Measurements from ENCODE around the gene G3BP1.
"Not testable (repeated sequence)": the region's sequence is repeated elsewhere in the genome, so short reads cannot be mapped to it uniquely, and the experiment has no call there.

G3BP1 gene

GRCh38 chr5:151799407-151799806 is 27.7 kb downstream of the G3BP1 start:
- no peak for DNase-seq

DNA sequence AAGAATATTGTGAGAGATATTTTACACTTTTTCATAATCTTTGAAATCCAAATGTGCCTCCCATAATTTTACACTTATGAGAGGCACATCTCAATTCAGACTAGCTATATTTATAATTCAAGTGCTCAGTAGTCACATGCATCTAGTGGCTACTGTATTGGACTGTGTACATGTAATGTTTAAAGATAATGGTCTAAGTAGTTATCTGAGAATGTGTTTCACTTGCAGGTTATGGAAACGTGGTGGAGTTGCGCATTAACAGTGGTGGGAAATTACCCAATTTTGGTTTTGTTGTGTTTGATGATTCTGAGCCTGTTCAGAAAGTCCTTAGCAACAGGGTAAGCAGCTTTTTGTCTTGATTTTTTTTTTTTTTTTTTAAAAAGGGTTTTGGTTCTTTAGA is 28.8 kb downstream of the G3BP1 start:
- no peak for DNase-seq

GRCh38 chr5:151805414-151806223 is 33.9 kb downstream of the G3BP1 start:
- no peak for DNase-seq

GRCh38 chr5:151808451-151809169 is 36.9 kb downstream of the G3BP1 start:
- DNase-seq = no peak

DNA sequence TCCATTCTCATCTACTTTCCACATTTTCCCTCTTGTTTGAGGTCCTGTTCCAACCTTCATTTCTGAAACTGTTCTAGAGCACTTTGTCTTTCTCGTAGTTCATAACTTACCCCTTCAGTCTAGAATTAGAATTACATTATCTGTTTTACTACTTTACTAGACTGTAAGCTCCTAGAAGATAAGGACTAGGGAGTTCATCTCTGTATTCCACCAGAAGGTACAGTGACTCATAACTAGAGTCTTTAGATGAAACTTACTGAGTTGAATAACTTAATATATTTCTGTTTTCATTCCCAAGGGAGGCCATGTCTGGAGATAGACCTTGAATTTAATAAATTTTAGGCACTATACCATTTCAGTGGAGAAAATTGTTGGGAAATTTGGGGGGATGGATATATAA is 38.7 kb downstream of the G3BP1 start:
- DNase-seq = no peak

GRCh38 chr5:151810897-151811296 is 39.1 kb downstream of the G3BP1 start:
- DNase-seq = no peak

DNA sequence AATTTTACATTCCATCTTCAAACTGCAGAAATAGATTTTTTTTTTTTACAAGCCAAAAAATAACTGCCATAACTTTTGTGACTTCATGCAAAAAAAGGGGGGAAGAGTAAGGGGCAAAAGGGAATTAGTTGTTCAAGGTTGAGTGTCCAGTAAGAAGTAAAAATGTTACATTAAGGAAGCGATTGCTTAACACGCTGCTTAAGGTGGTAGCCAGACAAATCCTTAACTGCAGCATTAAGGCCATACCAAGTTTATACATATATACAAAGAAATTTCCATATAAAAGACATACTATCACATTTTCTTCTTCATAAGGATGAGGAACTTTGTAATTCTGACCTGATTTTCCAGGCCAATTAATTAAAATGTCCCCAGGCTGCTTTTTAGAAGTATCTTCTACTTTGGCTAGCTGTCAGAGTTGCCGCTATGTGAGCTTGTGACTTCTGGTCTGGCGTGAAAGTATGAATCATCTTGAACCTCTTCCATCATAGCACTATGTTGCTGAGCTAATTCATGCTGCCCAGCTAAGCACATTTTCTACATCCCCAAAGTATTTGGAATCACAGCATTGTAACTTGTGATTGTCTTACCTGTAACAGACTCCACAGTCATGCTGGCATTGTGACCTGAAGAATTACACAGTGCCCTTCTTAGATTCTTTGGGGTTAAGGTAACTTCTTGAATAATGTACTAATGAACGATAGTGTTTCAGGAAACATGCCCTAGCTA is 40.0 kb downstream of the G3BP1 start:
- DNase-seq = no peak

- no peak for DNase-seq
Observed at GRCh38 chr5:151812757-151813309, 41.1 kb downstream of the G3BP1 start.

DNA sequence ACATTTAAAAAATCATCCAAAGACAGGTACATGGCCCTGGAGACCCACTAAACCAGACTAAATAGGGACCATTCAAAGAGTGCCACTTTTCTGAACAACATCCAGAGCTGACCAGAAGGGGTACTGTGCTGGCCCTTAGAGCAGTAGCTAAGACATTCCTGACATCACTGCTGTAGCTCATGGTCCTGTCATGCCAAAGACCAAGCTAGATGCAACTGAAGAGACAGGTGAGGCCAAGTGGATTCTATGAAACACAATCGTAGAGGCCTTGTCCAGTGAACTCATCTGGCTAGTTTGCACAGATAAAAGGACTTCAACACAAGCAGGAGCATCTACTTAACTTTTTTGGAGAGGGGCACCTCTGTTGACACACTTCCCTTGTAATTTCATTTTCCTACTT is 43.3 kb downstream of the G3BP1 start:
- DNase-seq = no peak

GRCh38 chr5:151819830-151820229 is 48.1 kb downstream of the G3BP1 start:
- no peak for DNase-seq

GRCh38 chr5:151820271-151820670 is 48.5 kb downstream of the G3BP1 start:
- DNase-seq = no peak

DNA sequence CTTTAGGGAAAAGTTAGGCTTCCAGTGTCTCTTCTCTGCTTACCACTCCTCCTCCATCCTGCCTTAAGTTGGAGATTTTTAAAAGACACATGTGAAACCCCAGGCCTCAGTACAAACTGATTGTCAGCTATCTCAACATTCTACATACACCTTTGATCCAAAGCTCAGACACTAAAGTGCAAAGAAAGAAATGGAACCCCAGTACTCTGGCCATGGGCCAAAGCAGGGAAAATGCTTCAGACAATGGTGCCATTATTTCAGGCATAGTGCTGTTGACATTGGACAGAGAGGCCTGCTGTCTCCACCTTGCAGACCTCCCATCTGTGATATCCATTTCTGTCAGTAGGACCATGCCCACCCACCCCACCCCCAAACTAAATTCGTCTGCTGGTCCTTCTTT is 49.1 kb downstream of the G3BP1 start:
- DNase-seq = no peak

DNA sequence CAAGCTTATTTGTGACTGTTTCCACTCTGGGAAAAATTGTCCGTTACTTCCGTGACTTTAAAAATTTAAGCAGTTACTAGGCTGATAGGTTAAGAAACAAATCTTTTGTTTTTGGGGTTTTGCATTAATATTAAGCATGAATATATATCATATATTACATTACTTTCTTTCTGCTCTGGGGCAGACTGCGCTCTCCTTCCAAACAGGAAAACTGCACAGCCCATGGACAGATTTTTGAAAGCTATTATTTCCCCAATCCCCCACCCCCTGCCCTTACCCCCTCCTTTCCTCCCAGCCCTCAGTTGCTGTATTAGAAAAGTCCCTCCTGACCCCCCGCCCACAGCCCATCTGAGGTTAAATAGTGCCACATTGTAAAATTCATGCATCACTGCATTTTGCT is 50.4 kb downstream of the G3BP1 start:
- DNase-seq = no peak

- DNase-seq = peak; percentile 15 to 58
Observed at GRCh38 chr5:151825445-151825844, 53.7 kb downstream of the G3BP1 start.

DNA sequence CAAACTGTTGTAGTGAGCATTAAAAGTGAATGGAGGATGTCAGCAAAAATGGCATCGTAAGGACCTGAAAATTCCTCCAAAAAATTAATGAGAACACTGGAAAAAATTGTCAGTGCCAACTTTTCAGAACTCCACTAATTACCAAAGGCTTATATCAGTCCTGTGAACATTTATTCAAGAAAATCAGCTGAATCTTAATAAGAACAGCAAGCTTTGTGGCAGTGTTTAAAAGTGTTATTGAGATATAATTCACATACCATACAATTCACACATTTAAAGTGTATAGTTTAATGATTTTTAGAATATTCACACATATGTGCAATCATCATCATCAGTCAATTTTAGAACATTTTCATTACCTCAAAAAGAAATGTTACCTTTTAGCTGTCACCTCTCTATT is 57.6 kb downstream of the G3BP1 start:
- no peak for DNase-seq

DNA sequence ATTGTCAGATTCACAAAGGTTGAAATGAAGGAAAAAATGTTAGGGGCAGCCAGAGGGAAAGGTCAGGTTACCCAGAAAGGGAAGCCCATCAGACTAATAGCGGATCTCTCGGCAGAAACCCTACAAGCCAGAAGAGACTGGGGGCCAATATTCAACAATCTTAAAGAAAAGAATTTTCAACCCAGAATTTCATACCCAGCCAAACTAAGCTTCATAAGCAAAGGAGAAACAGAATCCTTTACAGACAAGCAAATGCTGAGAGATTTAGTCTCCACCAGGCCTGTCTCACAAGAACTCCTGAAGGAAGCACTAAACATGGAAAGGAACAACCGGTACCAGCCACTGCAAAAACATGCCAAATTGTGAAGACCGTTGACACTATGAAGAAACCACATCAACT is 61.1 kb downstream of the G3BP1 start:
- DNase-seq = not testable (repeated sequence)

- no peak for DNase-seq
Observed at GRCh38 chr5:151846765-151847164, 75.0 kb downstream of the G3BP1 start.

DNA sequence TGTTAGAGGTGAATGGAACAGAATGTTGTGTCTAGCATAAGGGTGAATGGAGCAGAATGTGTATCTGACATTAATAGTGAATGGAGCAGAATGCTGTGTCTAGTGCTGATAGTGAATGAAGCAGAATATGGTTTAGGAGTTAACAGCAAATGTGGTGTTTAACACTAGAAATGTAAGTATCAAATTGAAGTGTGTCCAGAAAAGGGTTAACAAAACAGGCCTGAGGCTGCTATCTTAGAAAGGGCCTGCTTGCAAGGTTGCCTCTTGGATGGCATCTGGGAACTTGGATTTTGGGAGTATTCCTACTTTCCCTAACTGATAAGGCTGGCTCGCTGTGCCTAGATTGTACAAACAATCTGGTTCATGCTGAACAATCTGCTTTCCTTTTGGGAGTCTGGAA is 76.1 kb downstream of the G3BP1 start:
- no peak for DNase-seq

GRCh38 chr5:151855701-151856100 is 83.9 kb downstream of the G3BP1 start:
- no peak for DNase-seq

GRCh38 chr5:151856861-151857260 is 85.1 kb downstream of the G3BP1 start:
- no peak for DNase-seq

DNA sequence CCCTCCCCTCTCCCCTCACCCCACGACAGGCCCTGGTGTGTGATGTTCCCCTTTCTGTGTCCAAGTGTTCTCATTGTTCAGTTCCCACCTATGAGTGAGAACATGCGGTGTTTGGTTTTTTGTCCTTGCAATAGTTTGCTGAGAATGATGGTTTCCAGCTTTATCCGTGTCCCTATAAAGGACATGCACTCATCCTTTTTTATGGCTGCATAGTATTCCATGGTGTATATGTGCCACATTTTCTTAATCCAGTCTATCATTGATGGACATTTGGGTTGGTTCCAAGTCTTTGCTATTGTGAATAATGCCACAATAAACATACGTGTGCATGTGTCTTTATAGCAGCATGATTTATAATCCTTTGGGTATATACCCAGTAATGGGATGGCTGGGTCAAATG is 89.1 kb downstream of the G3BP1 start:
- not testable (repeated sequence) for DNase-seq

Data from CD4-positive, alpha-beta T cell treated with Interleukin-4 for 1 hour (primary cell).